22Rv1 (cell line): Measurements from ENCODE around the gene TECPR2.

Experiments
- H3K27ac ChIP-seq: fragments of 450-650 bp; 2 replicates; pipeline ENCODE4 v1.5.1; 2017
- CTCF ChIP-seq: fragments of 450-650 bp; IDR thresholded peaks from 2 replicates; pipeline ENCODE4 v1.5.1; 2017; ENCODE audit warnings: mild to moderate bottlenecking
- ZFX ChIP-seq: fragments of 450-650 bp; IDR thresholded peaks from 2 replicates; pipeline ENCODE4 v1.6.1; 2017; ENCODE audit warnings: antibody characterized with exemption, borderline replicate concordance

TECPR2 gene

GRCh38 chr14:102362545-102363181, at the start of gene TECPR2, which contains the start of gene CINP:
Gene TECPR2 (plus strand): TSS chr14:102362941. CDS start chr14:102376722, 13,781 bp downstream.
Gene CINP (minus strand): TSS chr14:102362890. CDS start chr14:102362851, 39 bp downstream.
- peak within 1 kb of the TSS; percentile 66 for H3K27ac ChIP-seq
- no peak for TF ChIP-seq CTCF
- no peak for TF ChIP-seq ZFX

- TF ChIP-seq ZFX (no peak), CTCF (peak; percentile 98)
- peak overlapping the region; percentile 40; the same call in 1 of the 2 replicates for H3K27ac ChIP-seq
Observed at GRCh38 chr14:102314242-102315011, 48.3 kb upstream of the TECPR2 start.

GRCh38 chr14:102315121-102315520, 47.6 kb upstream of the TECPR2 start:
- TF ChIP-seq ZFX (no peak), CTCF (no peak)
- H3K27ac ChIP-seq, result no peak overlapping the region

- H3K27ac ChIP-seq, result peak overlapping the region; percentile 96
- TF ChIP-seq CTCF (no peak), ZFX (no peak)
Observed at GRCh38 chr14:102316338-102316742, 46.4 kb upstream of the TECPR2 start.

- peak overlapping the region; percentile 96 for H3K27ac ChIP-seq
- TF ChIP-seq ZFX, result no peak
- peak; percentile 79 for TF ChIP-seq CTCF
Observed at GRCh38 chr14:102316743-102317563, 45.8 kb upstream of the TECPR2 start.

GRCh38 chr14:102317564-102318248, 45.0 kb upstream of the TECPR2 start:
- peak overlapping the region; percentile 96 for H3K27ac ChIP-seq
- TF ChIP-seq CTCF (peak; percentile 69), ZFX (no peak)
